ENCODE data around the gene SYT1.

The SYT1 gene

DNA sequence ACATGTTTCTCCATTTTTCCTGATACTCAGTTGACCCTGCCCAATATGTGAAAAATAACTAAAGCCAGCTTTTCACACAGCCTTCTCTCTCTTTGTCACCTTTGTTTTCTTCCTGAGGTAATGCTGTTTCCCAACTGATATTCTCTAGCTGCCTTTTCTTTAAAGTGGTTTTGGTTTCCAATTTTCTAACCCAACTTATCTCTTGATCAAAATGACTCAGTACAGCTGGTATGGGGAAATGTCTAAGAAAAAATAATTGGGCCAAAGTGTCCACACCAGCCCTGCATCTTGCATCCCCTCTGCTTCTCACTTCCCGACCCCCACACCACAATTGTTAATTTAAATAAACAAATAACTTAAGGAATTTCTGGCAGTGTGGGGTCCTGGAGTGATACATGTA is 193.8 kb downstream of the SYT1 start:
- DNase-seq (ENCODE audit: low spot score) = no peak

DNA sequence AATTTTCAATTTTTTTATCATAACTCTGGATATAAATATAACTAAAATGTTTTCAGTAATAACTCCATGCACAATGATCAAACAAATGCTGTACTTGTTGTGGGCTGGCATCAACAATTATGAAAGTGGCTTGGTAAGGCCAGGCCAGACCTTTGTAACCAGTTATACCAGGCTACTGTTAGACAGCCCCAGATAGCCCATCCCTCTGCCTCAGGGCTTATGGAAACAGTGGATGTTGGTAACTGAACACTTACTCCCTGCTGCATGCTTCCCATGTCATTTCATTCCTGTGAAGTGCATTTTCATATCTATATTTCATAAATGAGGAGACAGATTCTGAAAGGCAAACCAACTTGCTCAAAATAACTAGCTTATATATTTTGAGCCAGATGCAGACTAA is 195.0 kb downstream of the SYT1 start:
- no peak for DNase-seq (ENCODE audit: low spot score)

DNA sequence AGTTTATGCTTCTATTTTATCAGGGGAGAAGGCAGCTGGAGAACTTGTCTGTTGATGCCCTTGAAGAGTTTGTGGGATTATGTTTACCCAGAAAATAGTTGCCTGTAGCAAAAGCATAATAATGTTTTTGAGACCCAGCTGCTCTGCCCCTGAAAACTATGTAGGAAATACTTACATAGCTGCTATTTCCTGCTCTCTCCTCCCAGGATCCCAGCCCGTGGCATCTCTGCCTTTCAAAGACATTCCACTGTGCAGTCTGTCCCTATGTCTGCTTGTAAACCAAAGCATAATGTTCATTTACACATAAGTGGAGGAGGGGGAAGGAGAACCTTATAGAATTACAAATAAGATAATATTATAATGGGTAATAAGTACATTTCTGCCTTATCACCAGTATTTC is 198.7 kb downstream of the SYT1 start:
- DNase-seq (ENCODE audit: low spot score) = no peak

DNA sequence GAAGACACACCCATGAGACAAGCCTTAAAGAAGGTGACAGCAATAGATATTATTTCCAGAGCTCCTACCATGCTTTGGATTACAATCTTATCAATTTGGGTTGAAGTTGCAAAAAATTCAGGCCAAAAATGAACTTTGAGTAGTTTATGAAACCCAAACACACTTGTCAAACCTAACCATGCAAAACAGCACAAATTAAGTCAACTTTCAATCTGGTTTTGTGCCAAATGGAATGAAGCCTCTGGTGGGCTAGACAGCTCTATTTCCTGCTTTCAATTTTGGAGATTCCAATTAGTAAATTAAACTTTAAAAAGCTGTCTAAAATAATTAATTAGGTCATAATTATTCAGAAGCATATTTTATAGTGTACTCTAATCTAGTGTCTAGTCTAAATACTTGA is 203.4 kb downstream of the SYT1 start:
- no peak for DNase-seq (ENCODE audit: low spot score)

DNA sequence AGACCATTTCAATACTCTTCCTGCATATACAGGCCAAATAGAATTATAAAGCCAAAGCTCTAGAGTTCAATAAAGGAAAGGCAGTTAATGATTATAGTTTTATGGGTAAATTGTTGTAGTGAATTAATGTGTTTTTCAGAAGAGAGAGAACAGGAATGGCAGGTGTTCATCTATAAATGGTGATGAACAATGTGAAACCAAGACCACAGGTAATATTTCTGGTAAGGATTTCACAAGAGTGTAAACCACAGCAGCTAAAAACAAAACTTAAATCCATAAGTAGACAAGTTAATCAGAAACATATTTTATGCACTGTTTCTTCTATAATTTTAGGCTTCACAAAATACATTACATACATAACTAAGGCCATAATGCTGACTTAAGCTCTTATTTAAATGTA is 204.4 kb downstream of the SYT1 start:
- DNase-seq (ENCODE audit: low spot score) = no peak

DNA sequence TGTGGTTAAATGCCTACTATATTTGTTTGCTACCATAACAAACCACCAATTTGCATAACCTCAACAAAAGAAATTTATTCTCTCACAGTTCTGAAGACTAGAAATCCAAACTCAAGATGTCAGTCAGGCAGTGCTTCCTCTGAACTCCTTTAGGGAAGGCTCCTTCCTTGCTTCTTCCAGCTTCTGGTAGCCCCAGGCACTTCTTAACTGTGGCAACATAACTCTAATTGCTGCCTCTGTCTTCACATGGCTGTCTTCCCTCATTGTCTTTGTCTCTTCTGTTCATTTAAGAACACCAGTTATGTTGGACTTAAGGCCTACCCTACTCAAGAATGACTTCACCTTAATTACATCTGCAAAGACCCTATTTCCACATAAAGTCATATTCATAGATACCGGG is 206.9 kb downstream of the SYT1 start:
- no peak for DNase-seq (ENCODE audit: low spot score)

DNA sequence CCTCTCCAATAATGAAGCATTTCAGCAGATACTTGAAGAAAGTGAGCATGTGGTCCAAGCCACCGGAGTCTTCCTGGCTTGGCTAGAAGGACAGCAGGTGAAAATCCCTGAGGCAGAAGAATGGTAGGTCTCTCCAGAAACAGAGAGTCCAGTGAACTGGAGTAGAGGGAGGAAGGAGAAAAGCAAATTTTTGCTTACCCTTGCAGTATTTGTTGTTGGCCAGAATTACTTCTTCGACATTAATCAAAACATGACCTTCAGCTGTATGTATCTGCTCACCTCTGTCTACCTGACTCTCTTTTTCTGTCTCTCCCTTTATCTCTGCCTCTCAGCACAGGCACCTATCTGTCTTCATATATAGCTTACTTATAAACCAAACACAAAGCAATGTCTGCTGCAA is 208.9 kb downstream of the SYT1 start:
- no peak for DNase-seq (ENCODE audit: low spot score)

DNA sequence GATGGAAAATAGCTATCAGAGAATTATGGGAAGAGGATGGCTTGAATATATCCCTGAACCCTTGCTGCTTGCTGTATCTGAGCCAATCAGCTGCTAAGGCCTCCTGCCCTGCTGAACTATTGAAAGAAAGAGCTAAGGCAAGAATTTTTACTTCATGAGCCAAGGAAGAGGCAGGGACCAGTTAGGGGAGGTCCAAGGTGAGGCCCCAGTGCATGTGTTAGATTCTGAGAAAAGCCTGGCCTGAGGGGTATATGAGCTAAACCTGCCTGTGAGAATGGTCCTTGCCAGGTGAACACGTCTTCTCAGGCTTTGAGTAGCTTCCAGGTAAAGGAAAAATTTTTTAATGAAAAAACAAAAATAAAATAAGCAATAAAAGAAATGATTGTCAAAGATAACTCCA is 218.0 kb downstream of the SYT1 start:
- DNase-seq (ENCODE audit: low spot score) = no peak

DNA sequence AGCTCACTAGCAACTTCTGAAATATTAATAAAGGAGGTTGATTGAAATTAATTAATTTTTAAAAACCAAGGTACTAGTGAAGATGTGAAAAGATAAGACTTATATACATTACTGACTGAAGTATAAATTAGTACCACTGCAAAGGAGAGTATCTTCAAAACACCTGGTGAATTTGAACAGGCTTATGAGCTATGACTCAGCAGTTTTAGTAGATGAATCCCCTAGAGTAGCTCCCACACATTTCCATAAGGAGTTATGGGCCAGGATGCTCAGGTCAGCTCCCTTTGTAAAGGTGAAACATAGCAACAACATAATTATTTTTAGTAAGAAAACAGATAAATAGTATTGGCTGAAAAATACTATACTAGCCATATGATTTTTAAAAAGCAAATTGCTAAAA is 218.6 kb downstream of the SYT1 start:
- no peak for DNase-seq (ENCODE audit: low spot score)

DNA sequence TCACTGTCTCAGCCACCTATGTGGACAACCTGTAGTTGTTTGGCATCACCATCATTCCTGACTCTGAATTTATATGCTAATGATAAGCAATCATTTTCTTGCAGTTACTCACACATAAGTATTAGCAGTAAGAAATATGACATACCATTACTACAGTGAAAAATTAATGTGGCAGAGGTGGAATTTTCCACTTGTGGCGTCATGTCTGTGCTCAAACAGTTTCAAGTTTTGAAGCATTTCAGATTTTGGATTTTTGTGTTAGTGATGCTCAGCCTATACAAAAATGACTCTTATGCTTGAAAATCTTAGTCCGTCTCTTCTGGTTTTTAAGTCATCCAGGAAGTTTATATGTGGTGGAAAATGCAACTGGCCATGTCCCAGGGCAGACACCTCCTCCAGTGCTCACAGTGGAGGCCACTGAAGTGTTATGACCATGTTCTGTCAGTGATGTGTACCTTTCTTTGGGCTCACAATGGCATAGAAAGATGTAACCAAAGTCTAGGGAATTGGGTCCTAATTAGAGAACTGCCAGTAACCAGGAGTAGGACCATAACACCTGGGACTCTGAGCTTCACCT is 220.6 kb downstream of the SYT1 start:
- DNase-seq (ENCODE audit: low spot score) = no peak

DNA sequence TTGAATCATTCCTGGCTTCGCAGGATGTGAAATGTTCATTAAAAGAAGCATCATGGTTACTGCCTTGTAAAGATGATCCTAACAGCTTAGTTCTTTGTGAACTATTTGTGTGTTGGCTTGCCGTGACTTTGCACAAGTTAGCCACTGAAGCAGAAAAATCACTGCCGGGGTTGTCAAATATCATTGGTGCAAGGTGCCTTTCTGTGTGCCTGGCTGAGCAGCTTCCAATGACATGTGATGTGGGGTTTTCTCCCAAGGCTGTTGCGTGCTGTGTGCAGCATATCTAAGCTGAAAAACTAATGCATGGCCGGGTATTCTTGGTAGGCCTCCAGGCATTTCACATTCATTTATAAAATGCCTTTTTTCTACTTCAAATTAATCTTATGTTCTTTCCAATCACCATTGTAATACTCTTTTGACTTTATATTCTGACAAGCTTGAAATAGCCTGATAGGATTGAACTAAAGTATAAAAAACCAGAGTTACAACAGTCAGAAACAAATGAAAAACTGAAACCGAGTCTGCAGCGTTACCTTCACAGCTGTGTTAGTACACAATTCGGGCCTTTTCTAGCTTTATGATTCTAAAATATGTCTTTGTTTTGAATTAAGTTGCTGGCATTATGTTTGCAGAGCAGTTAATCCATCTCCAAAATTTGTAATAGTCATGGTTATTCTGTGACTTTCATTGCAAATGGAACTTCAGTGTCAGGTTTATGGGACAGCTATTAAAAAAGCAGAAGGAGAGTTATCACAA is 222.1 kb downstream of the SYT1 start:
- DNase-seq (ENCODE audit: low spot score) = no peak

DNA sequence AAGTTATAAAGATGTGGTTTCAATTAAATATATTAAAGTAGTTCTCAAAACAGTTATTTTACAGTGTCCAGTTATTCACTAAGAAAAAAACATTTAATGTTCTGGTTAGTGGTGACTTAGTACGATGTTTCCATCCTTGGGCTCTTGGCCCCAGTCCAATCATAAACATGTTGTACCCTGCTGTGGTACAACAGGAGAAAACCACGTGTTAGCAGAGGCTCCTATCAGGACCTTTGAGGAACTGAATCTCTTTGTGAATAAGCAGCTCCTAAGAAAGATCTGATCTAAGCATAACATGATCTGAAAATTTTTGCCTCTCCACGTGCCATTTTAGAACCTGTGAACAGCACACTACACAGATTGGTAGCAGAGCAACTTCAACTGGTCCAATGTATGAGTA is 234.0 kb downstream of the SYT1 start:
- no peak for DNase-seq (ENCODE audit: low spot score)

DNA sequence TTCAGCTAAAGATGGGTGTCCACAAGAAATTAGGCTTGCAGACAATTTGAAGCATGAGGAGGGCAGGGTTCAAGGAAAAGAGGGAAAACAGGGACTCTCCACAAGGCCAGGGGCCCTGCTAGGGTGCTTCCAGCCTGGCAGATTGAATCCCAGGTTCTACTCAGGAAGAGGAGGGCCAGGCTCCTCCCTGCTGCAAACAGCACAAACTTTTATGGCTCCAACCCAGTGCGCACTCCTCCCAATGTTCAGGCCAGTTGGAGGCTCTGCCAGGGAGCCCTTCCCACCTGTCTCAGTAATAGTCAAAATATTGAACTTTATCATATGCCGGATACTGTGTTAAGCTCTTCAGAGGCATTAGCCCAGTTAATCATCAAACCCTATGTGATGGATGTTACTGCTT is 244.4 kb downstream of the SYT1 start:
- DNase-seq (ENCODE audit: low spot score) = no peak

DNA sequence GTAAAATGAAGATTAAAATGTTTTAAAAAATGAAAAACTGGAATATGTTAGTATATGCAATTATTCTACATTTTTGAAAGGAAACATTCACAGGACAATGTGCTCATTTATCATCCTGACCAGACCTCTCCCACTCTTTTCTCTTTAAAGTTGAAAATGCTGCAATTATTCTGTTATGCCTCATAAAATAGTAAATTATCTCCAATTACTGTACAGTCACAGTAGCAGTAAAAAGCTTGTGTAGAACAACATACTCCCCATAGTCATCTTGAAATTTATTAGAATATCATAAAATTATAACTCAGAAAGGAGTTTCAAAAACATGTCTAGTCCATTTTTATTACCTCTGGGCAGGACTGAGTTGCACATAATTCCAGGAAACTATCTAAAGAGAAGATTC is 250.3 kb downstream of the SYT1 start:
- no peak for DNase-seq (ENCODE audit: low spot score)

DNA sequence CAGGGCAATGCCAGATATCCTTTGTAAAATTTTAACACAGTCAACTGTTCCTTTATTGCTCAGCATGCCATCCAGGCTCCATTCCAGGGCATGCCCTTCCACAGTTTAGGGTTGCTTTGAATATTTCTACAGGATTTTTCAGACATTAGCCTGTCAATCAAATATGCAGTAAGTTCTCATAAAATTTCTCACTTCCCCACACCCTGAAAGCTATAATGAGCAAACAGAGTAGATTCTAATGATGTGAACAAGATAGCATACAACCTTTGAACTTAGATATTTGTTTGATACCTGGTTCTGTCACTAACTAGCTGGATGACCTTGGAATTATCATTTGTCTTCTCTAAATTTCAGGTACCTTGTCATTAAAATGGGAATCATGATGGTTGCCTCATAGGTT is 251.2 kb downstream of the SYT1 start:
- DNase-seq (ENCODE audit: low spot score) = no peak

DNA sequence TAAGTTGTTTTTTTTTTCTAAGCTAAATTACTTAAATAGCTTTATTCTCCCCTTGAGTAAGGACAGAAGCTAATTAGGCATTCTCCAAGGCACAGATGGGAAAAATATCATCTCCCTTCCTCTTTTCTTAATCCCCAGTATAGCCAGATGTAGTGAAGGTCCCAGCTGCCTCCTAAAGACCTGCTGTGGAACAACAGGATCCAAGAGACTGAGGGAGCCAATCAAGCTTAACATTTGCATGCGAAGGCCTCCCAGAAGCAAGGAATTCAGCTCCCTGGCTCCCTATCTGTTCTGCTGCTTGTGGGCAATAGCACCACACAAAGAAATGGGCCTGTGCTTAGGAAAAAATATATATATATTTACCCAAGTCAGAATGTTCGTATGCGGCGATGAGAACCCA is 255.2 kb downstream of the SYT1 start:
- DNase-seq (ENCODE audit: low spot score) = no peak

DNA sequence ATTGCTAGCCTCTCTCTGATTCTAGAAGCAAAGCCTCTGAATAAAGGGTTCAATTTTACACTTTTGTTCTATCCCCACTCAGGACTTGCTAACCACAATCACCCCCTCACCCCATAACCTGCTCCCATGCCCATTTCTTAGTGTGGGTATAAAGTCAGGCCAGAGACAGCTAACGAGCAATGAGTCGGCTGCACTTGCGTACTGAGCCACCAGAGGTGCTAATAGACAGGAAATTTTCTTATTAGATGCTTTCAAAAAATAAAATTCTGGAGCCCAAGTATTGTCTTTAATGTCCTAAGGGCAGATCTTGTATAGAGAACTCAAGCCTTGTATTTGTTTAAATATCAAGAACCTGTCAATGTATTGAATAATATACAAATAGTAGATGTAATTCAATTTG is 256.9 kb downstream of the SYT1 start:
- no peak for DNase-seq (ENCODE audit: low spot score)

DNA sequence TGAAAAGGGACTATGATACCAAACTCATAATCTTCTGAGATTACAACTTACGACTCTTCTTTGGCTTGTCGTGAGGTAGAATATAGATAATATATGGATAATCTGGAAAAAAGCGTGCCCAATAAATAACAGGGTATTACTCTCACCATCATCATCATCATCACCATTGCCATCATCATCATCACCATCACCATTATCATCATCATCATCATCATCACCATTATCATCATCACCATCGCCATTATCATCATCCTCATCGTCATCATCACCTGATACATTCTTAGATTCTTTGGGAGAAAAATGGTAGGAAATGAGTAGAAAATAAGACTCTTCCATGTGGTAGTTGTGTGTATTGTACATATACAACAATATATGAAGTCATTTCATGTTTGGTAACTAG is 259.8 kb downstream of the SYT1 start:
- no peak for DNase-seq (ENCODE audit: low spot score)

DNA sequence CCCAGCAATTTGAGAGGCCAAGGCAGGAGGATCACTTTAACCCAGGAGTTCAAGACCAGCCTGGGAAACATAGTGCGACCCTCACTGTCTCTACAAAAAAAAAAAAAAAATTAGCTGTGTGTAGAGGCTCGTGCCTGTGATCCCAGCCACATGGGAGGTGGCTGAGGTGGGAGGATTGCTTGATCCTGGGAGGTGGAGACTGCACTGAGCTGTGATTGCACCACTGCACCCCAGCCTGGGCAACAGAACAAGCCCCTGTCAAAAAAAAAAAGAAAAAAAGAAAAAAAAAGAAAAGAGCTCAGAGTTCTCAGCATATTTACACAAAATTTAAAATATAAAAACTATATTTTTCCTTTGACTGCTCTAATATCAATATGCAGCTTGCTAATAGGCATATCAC is 260.8 kb downstream of the SYT1 start:
- DNase-seq (ENCODE audit: low spot score) = no peak

DNA sequence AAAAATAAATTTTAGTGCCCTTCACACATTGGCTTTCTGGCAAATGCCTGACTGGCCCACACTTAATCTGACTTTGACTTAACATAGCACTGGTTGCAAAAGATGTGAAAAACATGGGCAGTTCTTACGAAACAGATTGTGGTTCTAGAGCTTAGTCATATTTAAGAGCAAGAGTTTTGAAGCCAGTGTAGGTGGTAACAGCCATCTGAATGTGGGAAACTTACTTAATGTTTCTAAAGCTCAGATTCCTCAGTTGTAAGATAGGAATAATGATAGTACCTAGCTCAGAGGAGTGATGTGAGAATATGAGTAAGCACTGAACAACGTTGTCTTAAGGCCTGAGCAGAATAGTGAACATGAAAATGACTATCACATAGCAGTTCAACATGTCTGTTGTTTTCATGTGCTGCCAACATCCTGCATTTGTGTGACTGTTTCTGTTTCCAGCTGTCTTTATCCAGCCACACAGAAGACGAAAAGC is 262.7 kb downstream of the SYT1 start:
- no peak for DNase-seq (ENCODE audit: low spot score)

DNA sequence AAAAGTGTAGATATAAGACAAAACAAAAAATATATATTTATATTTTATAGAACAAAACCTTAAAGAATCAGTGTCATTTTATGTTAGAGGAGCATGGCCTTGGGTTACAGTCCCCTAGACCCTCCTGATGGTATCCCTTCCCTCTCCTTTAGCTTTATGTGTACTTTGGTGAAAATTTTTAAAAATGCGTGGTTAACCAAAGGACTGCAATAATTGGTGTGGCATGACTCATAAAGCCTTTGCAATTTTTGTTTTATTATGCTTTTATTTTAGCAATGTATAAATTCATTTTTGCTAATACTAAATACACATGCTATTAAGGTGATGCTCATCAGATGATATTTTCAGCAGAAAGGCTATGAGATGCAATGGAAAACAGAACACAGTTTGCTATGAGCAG is 264.4 kb downstream of the SYT1 start:
- DNase-seq (ENCODE audit: low spot score) = no peak

DNA sequence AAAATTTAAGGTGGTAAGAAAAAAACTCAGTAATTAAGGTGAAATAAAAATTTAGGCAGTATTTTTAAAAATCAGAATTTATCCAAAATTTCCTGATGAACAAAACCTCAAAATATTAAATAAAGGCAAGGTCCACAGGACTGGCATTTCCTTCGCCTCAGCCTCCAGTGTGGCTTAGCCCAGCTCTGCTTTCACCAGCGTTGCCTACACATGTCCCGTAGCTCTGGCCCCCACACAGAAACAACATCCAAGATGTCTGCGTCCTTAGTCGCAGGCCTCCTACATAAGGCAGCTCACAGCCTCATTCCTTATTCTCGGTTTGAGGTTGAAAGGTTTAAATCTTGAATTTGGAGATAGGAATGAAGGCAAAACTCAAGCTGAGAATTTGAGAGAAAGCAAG is 274.3 kb downstream of the SYT1 start:
- DNase-seq (ENCODE audit: low spot score) = no peak

DNA sequence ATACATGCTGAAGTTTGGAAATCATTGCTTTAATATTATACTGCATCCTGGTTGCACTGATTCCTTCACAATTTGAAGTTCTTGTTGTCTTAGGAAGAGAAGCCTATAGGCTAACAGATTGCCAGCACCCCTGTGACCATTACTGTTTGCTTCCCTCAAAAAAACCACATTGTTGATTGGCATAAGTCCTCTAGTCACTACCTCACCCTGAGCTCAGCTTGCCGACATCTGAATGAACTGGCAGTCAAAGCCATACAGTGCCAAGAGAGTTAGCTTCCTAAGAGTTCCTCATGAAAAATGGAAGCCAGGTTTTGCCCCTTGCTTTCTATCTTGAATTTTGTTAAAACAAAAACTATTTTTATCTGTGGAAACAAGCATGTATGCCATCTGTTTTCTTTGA is 276.1 kb downstream of the SYT1 start:
- no peak for DNase-seq (ENCODE audit: low spot score)

DNA sequence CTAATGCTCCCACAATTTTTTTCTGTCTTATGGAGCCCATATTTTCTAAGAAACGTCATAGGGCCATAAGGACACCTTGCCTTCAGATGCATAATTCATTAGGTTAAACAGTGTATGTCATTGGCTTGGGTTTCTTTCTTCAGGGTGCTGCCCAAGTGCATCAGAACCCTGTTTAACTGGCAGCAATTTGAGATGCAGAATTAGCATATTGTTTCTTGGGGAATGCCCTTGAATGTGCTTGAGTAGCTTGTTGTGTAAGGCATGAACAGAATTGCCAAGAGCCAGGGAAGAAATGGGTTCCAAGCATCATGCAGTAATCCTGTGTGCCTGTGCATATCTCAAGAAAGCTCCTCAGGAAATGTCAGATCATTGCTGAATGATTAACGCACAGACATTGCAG is 277.2 kb downstream of the SYT1 start:
- no peak for DNase-seq (ENCODE audit: low spot score)
